NB4 (cell line): ENCODE measurements around the gene FAM222A.

Experiments used
- DNase-seq: peaks from one replicate; pipeline ENCODE4 v3.0.0; 2010; ENCODE audit warnings: low read depth
- H3K4me3 ChIP-seq: one replicate; pipeline ENCODE4 v1.5.1; 2011; ENCODE audit warnings: mild to moderate bottlenecking, low read depth, low read length, moderate library complexity
- MAX ChIP-seq: IDR thresholded peaks from 2 replicates; pipeline ENCODE4 v1.6.1; 2011; ENCODE audit warnings: low read depth, low read length
- MYC ChIP-seq: IDR thresholded peaks from 2 replicates; pipeline ENCODE4 v1.6.1; 2011; ENCODE audit warnings: low read depth, low read length
- POLR2A ChIP-seq: IDR thresholded peaks from 2 replicates; pipeline ENCODE4 v1.6.1; 2011; ENCODE audit warnings: mild to moderate bottlenecking; ENCODE audit not compliant: insufficient read length; ENCODE audit errors: extremely low read depth
- TF ChIP-seq, protein P1 (sequence below): IDR thresholded peaks from one replicate; pipeline ENCODE4 v1.5.1; 2012; ENCODE audit warnings: low read depth, low read length

FAM222A gene

DNA sequence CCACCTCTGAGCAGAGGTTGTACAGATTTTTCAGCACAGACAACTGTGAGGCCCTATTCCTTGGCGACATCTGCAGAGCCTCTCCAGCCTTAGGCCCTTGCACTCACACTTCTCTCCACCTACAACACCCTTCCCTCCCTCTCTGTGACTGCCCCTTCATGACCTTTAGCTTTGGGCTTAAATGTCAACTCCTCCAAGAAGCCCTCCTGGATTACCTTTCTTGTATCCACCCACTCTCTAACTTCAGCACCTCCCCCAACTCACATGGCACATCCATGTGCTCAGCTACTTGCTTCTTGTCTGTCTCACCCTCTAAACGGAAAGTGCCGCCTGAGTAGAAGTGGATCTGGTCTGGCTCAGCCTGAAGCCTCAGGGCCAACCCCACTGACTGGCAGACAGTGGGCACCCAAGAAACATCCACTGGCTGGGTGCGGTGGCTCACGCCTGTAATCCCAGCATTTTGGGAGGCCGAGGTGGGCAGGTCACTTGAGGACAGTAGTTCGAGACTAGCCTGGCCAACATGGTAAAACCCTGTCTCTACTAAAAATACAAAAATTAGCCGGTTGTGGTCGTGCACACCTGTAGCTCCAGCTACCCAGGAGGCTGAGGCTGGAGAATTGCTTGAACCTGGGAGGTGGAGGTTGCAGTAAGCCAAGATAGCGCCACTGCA lies 97.5 kb downstream of the FAM222A start:
- no peak overlapping the region for H3K4me3 ChIP-seq
- no peak for DNase-seq
- TF ChIP-seq, protein P1, sequence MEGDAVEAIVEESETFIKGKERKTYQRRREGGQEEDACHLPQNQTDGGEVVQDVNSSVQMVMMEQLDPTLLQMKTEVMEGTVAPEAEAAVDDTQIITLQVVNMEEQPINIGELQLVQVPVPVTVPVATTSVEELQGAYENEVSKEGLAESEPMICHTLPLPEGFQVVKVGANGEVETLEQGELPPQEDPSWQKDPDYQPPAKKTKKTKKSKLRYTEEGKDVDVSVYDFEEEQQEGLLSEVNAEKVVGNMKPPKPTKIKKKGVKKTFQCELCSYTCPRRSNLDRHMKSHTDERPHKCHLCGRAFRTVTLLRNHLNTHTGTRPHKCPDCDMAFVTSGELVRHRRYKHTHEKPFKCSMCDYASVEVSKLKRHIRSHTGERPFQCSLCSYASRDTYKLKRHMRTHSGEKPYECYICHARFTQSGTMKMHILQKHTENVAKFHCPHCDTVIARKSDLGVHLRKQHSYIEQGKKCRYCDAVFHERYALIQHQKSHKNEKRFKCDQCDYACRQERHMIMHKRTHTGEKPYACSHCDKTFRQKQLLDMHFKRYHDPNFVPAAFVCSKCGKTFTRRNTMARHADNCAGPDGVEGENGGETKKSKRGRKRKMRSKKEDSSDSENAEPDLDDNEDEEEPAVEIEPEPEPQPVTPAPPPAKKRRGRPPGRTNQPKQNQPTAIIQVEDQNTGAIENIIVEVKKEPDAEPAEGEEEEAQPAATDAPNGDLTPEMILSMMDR = no peak
- TF ChIP-seq MYC = no peak
- TF ChIP-seq MAX = no peak
- TF ChIP-seq POLR2A = no peak

DNA sequence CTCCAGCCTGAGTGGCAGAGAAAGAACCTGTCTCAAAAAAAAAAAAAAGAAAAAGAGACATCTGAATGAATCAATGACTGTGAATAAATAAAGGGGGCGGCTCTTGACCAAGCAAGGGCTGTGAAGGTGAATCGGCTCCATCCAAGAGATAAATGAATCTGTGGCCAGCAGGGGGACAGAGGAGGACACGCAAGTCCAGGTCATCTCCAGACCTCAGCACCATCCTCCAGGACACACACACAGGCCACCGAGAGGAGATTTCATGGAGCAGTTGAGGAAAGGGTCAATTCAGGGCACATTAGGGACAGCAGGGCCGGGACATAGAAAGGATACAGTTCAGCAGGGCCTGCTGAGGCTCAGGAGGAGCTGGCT lies 98.0 kb downstream of the FAM222A start:
- no peak for DNase-seq
- H3K4me3 ChIP-seq = no peak overlapping the region
- TF ChIP-seq MYC (no peak), MAX (no peak), POLR2A (no peak)
- TF ChIP-seq, protein P1 = no peak

DNA sequence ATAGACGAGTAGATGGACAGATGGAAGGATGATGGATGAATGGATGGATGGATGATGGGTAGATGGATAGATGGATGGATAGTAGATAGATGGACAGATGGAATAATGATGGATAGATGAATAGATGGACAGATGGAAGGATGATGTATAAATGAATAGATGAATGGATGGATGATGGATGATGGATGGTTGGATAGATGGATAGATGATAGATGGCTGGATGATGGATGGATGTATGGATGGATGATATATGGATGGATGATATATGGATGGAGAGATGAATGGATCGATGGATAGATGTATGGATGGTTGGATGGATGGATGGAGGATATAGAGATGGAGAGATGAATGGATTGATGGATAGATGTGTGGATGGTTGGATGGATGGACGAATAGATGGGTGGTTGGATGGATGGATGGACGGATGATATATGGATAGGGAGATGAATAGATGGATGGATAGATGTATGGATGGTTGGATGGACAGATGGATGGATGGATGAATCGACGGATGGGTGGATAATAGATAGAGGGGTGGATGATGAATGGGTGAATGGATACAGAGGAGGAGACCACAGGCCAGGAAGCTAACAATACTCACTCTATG lies 100.3 kb downstream of the FAM222A start:
- no peak for DNase-seq
- TF ChIP-seq, protein P1 = no peak
- TF ChIP-seq MYC (no peak), POLR2A (no peak), MAX (no peak)
- H3K4me3 ChIP-seq = no peak overlapping the region

DNA sequence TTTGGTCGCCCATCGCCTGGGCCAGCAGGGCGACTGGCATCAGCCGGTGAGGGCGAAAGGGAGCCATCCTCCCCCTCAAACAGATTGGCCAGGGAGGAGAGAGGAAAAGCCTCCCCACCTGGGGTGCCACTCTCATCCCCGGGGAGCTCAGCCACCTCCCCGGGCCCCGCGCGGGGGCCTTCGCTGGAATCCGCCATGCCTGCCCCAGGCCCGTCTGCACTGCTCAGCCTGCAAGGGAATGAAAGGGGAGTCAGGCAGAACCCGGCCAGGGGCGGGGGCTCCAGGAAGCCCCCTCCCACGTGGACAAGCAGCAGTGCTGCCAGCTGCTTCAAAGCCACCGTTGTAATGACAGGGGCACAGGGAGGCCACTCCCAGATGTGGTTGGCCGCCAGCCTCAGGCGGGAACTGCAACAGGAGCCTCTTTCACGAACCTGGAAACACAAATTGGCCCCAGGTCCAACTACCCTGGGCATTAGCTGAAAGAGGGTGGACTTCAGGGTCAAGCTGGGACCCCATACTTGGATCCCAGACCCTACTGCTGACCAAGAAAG lies 101.0 kb downstream of the FAM222A start:
- no peak for DNase-seq
- no peak for TF ChIP-seq MYC
- no peak for TF ChIP-seq POLR2A
- no peak for TF ChIP-seq MAX
- TF ChIP-seq, protein P1 = no peak
- no peak overlapping the region for H3K4me3 ChIP-seq

GRCh38 chr12:109815225-109815624 lies 101.6 kb downstream of the FAM222A start:
- no peak for DNase-seq
- TF ChIP-seq, protein P1 = no peak
- TF ChIP-seq POLR2A (no peak), MYC (no peak), MAX (no peak; the same call in 1 of the 2 replicates)
- H3K4me3 ChIP-seq = no peak overlapping the region
